ENCODE measurements around the gene OR4E2. TPM values are rescaled to one million over a fixed set of nuclear protein-coding genes. Genes with fewer than 3 reads are reported as not detected.
"Not testable (repeated sequence)": the region's sequence is repeated elsewhere in the genome, so short reads cannot be mapped to it uniquely, and the experiment has no call there.

The OR4E2 gene
- total RNA-seq, 5 donors from 2014 or later (not counting 1 experiment from before 2014, with no cell fraction given) = 0.26 TPM; not detected in 4

DNA sequence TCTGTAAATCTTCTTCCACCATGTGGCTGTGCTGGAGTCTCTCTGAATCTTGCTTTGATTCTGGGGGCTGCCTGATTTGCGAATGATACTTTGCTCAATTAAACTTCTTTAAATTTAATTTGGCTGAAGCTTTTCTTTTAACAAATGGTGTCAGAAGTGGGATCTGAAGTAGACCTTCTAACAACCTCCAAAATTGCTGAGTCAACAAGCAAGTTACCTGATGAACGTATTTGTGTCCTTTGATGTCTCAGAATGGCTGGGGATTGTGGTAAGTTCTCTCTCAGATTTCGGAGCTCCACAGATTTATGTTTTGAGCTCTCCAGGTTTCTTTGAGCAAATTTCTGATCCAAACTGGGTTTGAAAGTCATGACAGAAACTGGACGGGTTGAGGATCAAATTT lies 21.9 kb downstream of the OR4E2 start:
- no peaks in the 10 kb centered on the region for H3K36me3 ChIP-seq (ENCODE audit: control insufficient read depth in 2 of 2, extremely low read depth in 1 of 2, insufficient read depth in 1 of 2, low read length in 1 of 2)

DNA sequence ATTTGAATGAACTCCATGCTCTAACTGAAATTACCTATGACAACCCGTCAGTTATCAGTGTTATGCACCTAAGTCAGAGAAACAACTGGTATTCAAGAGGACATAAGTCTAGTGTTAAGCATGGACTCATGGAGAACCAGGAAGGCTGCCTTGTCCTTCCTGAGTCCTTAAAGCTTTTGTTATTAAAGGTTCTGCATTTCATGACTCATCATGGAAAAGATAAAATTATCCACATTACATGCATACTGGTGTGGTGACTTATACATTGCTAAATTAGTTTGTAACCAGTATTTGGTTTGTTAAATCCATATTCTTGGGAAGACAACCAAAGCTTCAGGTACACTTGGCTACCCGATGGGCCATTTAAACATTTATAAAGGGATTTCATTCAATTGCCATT lies 26.4 kb downstream of the OR4E2 start:
- peaks cover 0 to 17% (median 2%) of the 10 kb centered on the region in 3 donors for H3K9me3 Mint-ChIP-seq
- H3K27me3 Mint-ChIP-seq = peaks cover 16 to 33% of the 10 kb centered on the region in 2 donors
- no peaks in the 10 kb centered on the region for H3K4me1 ChIP-seq (ENCODE audit: control insufficient read depth in 1 of 2, extremely low read depth in 1 of 2, insufficient read depth in 2 of 2, low read length in 2 of 2)
- H3K27ac Mint-ChIP-seq = no peak overlapping the region
- H3K4me3 Mint-ChIP-seq = no peak overlapping the region
- ChIA-PET POLR2A (no interaction called here), CTCF (no interaction called here)
- WGBS (ENCODE audit: insufficient coverage) = no CpG with 5 or more reads among the region's 2 CpGs
- no peak overlapping the region for H3K27ac ChIP-seq (ENCODE audit: low read length)
- no peak overlapping the region for H3K4me3 ChIP-seq (ENCODE audit: control insufficient read depth in 1 of 2, extremely low read depth in 1 of 2, low read length in 1 of 2)
- DNase-seq = no peak
- H3K4me1 Mint-ChIP-seq = no peaks in the 10 kb centered on the region
- no peaks in the 10 kb centered on the region for H3K36me3 Mint-ChIP-seq
- no peak for ATAC-seq (replicated peaks in 1 of 4)
- no peaks in the 10 kb centered on the region for H3K9me3 ChIP-seq
- no peaks in the 10 kb centered on the region for H3K27me3 ChIP-seq (replicated peaks in 1 of 2; ENCODE audit: control insufficient read depth in 2 of 2, extremely low read depth in 1 of 2, insufficient read depth in 2 of 2, low read length in 1 of 2)
- H3K36me3 ChIP-seq (ENCODE audit: control insufficient read depth in 2 of 2, extremely low read depth in 1 of 2, insufficient read depth in 1 of 2, low read length in 1 of 2) = no peaks in the 10 kb centered on the region

More for the DNA sequence above, 21.9 kb downstream of the OR4E2 start:
- DNase-seq (no peak), ATAC-seq (replicated peaks in 1 of 4) (no peak)
- WGBS (ENCODE audit: insufficient coverage) = 87% methylated on average over 2 of the region's 4 CpGs
- H3K27ac ChIP-seq (ENCODE audit: low read length) = no peak overlapping the region
- Mint-ChIP-seq H3K4me1 (no peaks in the 10 kb centered on the region), H3K4me3 (no peak overlapping the region), H3K36me3 (no peaks in the 10 kb centered on the region), H3K9me3 (peaks cover 0 to 22% (median 2%) of the 10 kb centered on the region in 3 donors), H3K27me3 (peaks cover 18 to 27% of the 10 kb centered on the region in 2 donors), H3K27ac (no peak overlapping the region)
- no peaks in the 10 kb centered on the region for H3K4me1 ChIP-seq (ENCODE audit: control insufficient read depth in 1 of 2, extremely low read depth in 1 of 2, insufficient read depth in 2 of 2, low read length in 2 of 2)
- H3K9me3 ChIP-seq = no peaks in the 10 kb centered on the region
- CTCF ChIA-PET = no interaction called here
- POLR2A ChIA-PET = no interaction called here
- H3K4me3 ChIP-seq (ENCODE audit: control insufficient read depth in 1 of 2, extremely low read depth in 1 of 2, low read length in 1 of 2) = no peak overlapping the region
- peaks cover 0 to 4% of the 10 kb centered on the region in 2 experiments for H3K27me3 ChIP-seq (replicated peaks in 1 of 2; ENCODE audit: control insufficient read depth in 2 of 2, extremely low read depth in 1 of 2, insufficient read depth in 2 of 2, low read length in 1 of 2)

DNA sequence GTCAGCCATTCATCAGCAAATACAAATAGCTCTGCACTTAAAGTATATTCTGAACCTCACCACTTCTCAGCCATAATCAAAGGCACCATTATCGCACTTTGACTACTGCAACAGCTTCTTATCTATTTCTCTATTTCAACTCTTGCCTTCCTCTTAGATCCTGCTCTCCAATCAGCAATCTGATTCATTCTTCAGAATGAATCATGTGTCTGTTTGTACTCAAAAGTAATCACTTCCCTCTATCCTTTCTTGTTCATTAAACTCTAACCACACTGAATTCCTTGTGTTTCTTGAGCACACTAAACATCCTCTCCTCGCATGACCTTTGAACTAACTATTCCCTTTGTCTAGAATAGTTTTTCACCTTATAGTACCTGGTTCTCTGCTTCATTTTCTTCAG lies 32.8 kb downstream of the OR4E2 start:
- Histone ChIP-seq H3K4me1 (ENCODE audit: control insufficient read depth in 1 of 2, extremely low read depth in 1 of 2, insufficient read depth in 2 of 2, low read length in 2 of 2) (no peaks in the 10 kb centered on the region), H3K36me3 (ENCODE audit: control insufficient read depth in 2 of 2, extremely low read depth in 1 of 2, insufficient read depth in 1 of 2, low read length in 1 of 2) (no peaks in the 10 kb centered on the region), H3K27me3 (replicated peaks in 1 of 2; ENCODE audit: control insufficient read depth in 2 of 2, extremely low read depth in 1 of 2, insufficient read depth in 2 of 2, low read length in 1 of 2) (peaks cover 0 to 4% of the 10 kb centered on the region in 2 experiments), H3K27ac (ENCODE audit: low read length) (no peak overlapping the region), H3K4me3 (ENCODE audit: control insufficient read depth in 1 of 2, extremely low read depth in 1 of 2, low read length in 1 of 2) (no peak overlapping the region), H3K9me3 (no peaks in the 10 kb centered on the region)
- Mint-ChIP-seq H3K4me1 (no peaks in the 10 kb centered on the region), H3K36me3 (no peaks in the 10 kb centered on the region), H3K27ac (no peak overlapping the region), H3K9me3 (no peaks in the 10 kb centered on the region), H3K4me3 (no peak overlapping the region), H3K27me3 (peaks cover 34 to 46% of the 10 kb centered on the region in 2 donors)
- WGBS (ENCODE audit: insufficient coverage) = 91% methylated on average over 1 of the region's 2 CpGs
- CTCF ChIA-PET = no interaction called here
- POLR2A ChIA-PET = no interaction called here
- DNase-seq (no peak), ATAC-seq (replicated peaks in 1 of 4) (no peak)

DNA sequence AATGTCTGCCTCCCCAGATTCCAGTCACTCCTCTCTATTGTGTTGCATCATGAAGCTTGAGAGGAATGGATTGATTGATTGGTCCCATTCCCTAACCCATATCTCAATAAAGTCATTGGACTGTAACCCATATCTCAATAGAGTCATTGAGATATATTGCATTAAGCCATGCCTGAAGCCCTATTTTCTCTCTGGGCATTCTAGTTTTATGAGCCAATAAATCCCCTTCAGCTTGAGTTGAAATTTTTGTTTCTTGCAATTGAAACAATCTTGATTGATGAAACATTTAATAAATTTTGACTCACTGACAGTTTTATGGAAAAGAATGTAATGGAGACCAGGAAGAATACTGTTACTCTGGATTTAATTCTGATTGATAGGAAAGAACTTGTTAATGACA lies 40.8 kb downstream of the OR4E2 start:
- H3K4me3 ChIP-seq (ENCODE audit: control insufficient read depth in 1 of 2, extremely low read depth in 1 of 2, low read length in 1 of 2) = no peak overlapping the region
- no peaks in the 10 kb centered on the region for H3K36me3 ChIP-seq (ENCODE audit: control insufficient read depth in 2 of 2, extremely low read depth in 1 of 2, insufficient read depth in 1 of 2, low read length in 1 of 2)
- DNase-seq = no peak
- no peaks in the 10 kb centered on the region for H3K4me1 ChIP-seq (ENCODE audit: control insufficient read depth in 1 of 2, extremely low read depth in 1 of 2, insufficient read depth in 2 of 2, low read length in 2 of 2)
- Mint-ChIP-seq H3K27me3 (peaks cover 28 to 37% of the 10 kb centered on the region in 2 donors), H3K9me3 (peaks cover 0 to 5% (median 0%) of the 10 kb centered on the region in 3 donors), H3K4me1 (no peaks in the 10 kb centered on the region), H3K4me3 (no peak overlapping the region), H3K36me3 (no peaks in the 10 kb centered on the region), H3K27ac (no peak overlapping the region)
- no peak overlapping the region for H3K27ac ChIP-seq (ENCODE audit: low read length)
- peaks cover 0 to 4% of the 10 kb centered on the region in 2 experiments for H3K27me3 ChIP-seq (replicated peaks in 1 of 2; ENCODE audit: control insufficient read depth in 2 of 2, extremely low read depth in 1 of 2, insufficient read depth in 2 of 2, low read length in 1 of 2)
- ChIA-PET CTCF (no interaction called here), POLR2A (no interaction called here)
- ATAC-seq (replicated peaks in 1 of 4) = no peak
- no peaks in the 10 kb centered on the region for H3K9me3 ChIP-seq

DNA sequence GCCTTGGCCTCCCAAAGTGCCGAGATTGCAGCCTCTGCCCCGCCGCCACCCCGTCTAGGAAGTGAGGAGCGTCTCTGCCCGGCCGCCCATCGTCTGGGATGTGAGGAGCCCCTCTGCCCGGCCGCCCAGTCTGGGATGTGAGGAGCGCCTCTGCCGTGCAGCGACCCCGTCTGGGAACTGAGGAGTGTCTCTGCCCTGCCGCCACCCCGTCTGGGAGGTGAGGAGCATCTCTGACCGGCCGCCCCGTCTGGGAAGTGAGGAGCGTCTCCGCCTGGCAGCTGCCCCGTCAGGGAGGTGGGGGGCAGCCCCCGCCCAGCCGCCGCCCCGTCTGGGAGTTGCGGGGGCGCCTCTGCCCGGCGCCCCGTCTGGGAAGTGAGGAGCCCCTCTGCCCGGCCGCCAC lies 44.0 kb downstream of the OR4E2 start:
- H3K9me3 ChIP-seq; H3K4me3 ChIP-seq (ENCODE audit: control insufficient read depth in 1 of 2, extremely low read depth in 1 of 2, low read length in 1 of 2); DNase-seq; ATAC-seq (replicated peaks in 1 of 4); H3K4me1 ChIP-seq (ENCODE audit: control insufficient read depth in 1 of 2, extremely low read depth in 1 of 2, insufficient read depth in 2 of 2, low read length in 2 of 2); H3K4me1 Mint-ChIP-seq; CTCF ChIA-PET; H3K27ac Mint-ChIP-seq; H3K36me3 Mint-ChIP-seq; POLR2A ChIA-PET; H3K36me3 ChIP-seq (ENCODE audit: control insufficient read depth in 2 of 2, extremely low read depth in 1 of 2, insufficient read depth in 1 of 2, low read length in 1 of 2); H3K27ac ChIP-seq (ENCODE audit: low read length); H3K9me3 Mint-ChIP-seq; H3K27me3 ChIP-seq (replicated peaks in 1 of 2; ENCODE audit: control insufficient read depth in 2 of 2, extremely low read depth in 1 of 2, insufficient read depth in 2 of 2, low read length in 1 of 2); H3K4me3 Mint-ChIP-seq: not testable (repeated sequence)
- WGBS (ENCODE audit: insufficient coverage) = 94% methylated on average over 18 of the region's 33 CpGs
- H3K27me3 Mint-ChIP-seq = peaks cover 16 to 19% of the 10 kb centered on the region in 2 donors

DNA sequence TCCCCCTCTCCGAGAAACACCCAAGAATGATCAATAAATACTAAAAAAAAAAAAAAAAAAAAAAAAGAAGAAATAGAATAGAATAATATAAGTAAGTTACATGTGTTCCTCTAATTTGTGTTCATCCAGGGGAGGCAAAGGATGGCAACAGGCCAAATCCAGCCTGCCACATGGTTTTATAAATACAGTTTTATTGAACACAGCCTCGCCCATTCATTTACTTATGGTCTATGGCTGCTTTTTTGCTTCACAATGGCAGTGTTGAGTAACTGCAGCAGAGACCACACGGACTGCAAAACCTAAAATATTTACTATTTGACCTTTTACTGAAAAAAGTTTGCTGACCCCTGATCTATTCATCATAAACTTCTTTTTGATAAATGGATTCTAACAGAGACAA lies 44.9 kb downstream of the OR4E2 start:
- H3K36me3 ChIP-seq (ENCODE audit: control insufficient read depth in 2 of 2, extremely low read depth in 1 of 2, insufficient read depth in 1 of 2, low read length in 1 of 2); POLR2A ChIA-PET; H3K4me1 ChIP-seq (ENCODE audit: control insufficient read depth in 1 of 2, extremely low read depth in 1 of 2, insufficient read depth in 2 of 2, low read length in 2 of 2); H3K27ac ChIP-seq (ENCODE audit: low read length); DNase-seq; H3K4me3 ChIP-seq (ENCODE audit: control insufficient read depth in 1 of 2, extremely low read depth in 1 of 2, low read length in 1 of 2); H3K4me1 Mint-ChIP-seq; H3K27ac Mint-ChIP-seq; H3K9me3 ChIP-seq; H3K4me3 Mint-ChIP-seq; H3K27me3 ChIP-seq (replicated peaks in 1 of 2; ENCODE audit: control insufficient read depth in 2 of 2, extremely low read depth in 1 of 2, insufficient read depth in 2 of 2, low read length in 1 of 2); ATAC-seq (replicated peaks in 1 of 4); H3K9me3 Mint-ChIP-seq; CTCF ChIA-PET; H3K36me3 Mint-ChIP-seq: not testable (repeated sequence)
- H3K27me3 Mint-ChIP-seq = peaks cover 14 to 19% of the 10 kb centered on the region in 2 donors
- no CpG with 5 or more reads among the region's 3 CpGs for WGBS (ENCODE audit: insufficient coverage)

DNA sequence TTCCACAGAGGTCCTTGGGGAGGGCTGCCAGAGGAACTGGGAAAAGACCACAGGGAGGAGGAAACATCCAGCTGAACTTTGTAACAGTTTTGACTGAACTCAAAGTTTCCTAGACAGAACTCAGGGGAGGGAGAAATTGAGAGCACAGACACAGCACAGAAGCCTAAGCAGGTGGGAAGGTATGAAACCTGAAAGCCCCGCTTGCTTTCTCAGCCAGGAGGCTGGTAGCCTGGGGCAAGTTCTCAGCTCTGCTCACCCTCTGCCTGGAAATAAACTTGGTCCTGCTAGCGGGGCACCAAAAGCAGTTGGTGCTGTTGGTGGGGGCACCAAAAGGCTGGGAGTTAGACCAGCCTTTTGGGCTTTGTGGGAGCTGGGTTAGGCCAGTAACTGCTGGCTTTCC lies 45.9 kb downstream of the OR4E2 start:
- DNase-seq = no peak
- Mint-ChIP-seq H3K9me3 (peaks cover 0 to 5% (median 0%) of the 10 kb centered on the region in 3 donors), H3K27ac (no peak overlapping the region), H3K4me3 (no peak overlapping the region), H3K4me1 (peaks cover 8 to 13% (median 10%) of the 10 kb centered on the region in 3 donors), H3K36me3 (no peaks in the 10 kb centered on the region), H3K27me3 (peaks cover 10 to 18% of the 10 kb centered on the region in 2 donors)
- 76% methylated on average over 2 of the region's 2 CpGs for WGBS (ENCODE audit: insufficient coverage)
- no peaks in the 10 kb centered on the region for H3K36me3 ChIP-seq (ENCODE audit: control insufficient read depth in 2 of 2, extremely low read depth in 1 of 2, insufficient read depth in 1 of 2, low read length in 1 of 2)
- ATAC-seq (replicated peaks in 1 of 4) = no peak
- ChIA-PET POLR2A (no interaction called here), CTCF (no interaction called here)
- H3K27me3 ChIP-seq (replicated peaks in 1 of 2; ENCODE audit: control insufficient read depth in 2 of 2, extremely low read depth in 1 of 2, insufficient read depth in 2 of 2, low read length in 1 of 2) = peaks cover 0 to 8% of the 10 kb centered on the region in 2 experiments
- H3K4me1 ChIP-seq (ENCODE audit: control insufficient read depth in 1 of 2, extremely low read depth in 1 of 2, insufficient read depth in 2 of 2, low read length in 2 of 2) = no peaks in the 10 kb centered on the region
- no peak overlapping the region for H3K27ac ChIP-seq (ENCODE audit: low read length)
- no peaks in the 10 kb centered on the region for H3K9me3 ChIP-seq
- no peak overlapping the region for H3K4me3 ChIP-seq (ENCODE audit: control insufficient read depth in 1 of 2, extremely low read depth in 1 of 2, low read length in 1 of 2)

All from T-cell (primary cell).